ENCODE data around the gene PXMP4. TPM values are rescaled to one million over a fixed set of nuclear protein-coding genes. Genes with fewer than 3 reads are reported as not detected.

Gene PXMP4
- total RNA-seq, 1 experiment from 2014 or later: 19.1 TPM

DNA sequence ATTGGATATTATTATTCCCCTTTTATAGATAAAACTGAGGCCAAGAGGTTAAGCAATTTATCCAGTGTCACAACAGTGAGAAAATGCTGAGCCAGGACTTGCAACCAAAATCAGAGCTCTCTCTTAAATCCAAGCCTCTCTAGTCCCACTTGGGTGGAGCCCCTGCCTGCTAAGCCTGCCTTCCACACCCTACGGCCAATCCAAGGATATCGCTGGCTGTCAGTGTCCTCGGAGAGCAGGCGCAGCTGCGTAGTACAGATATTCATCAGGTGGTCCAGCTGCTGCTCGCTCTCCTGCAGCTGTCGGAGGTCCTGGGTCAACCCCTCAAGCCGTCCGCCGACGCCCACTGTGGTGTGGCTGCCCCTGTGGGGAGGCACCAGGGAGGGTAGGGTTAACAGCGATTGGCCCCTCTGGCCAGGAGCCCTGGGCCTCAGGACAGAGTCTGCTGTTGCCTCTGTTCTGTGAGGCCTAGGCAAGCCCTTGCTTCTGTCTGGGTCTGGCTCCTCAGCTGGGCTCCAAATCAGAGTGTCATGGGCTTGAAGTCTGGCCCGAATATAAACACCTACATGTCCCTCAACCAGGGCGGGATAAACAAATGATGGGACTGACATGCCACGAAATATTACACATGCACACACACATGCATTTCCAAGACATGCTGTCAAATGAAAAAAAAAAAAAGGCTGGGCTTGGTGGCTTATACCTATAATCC is 42.0 kb downstream of the PXMP4 start:
- TF ChIP-seq CTCF (conservative IDR thresholded peaks at IDR 0.05) (no peak), EZH2 (IDR thresholded peaks at IDR 0.05; ENCODE audit: low read depth) (no peak)
- no peaks in the 10 kb centered on the region for H4K20me1 ChIP-seq (ENCODE audit: insufficient read depth)
- H3K9me2 ChIP-seq (ENCODE audit: insufficient read depth): no peaks in the 10 kb centered on the region
- H3K27ac ChIP-seq: no peak overlapping the region
- H3K36me3 ChIP-seq (ENCODE audit: low read depth): no peaks in the 10 kb centered on the region
- intact Hi-C loops (cut with micrococcal nuclease; ENCODE audit: unreplicated experiment): no loop called here
- H2AFZ ChIP-seq: no peak overlapping the region
- H3F3A ChIP-seq (ENCODE audit: insufficient read depth, low read depth): peaks cover 19% of the 10 kb centered on the region; the same call in 1 of the 2 replicates
- H3K4me1 ChIP-seq (replicated peaks; ENCODE audit: insufficient read depth): peaks cover 7% of the 10 kb centered on the region; the same call in 1 of the 2 replicates
- peaks cover 19% of the 10 kb centered on the region for H3K79me2 ChIP-seq (ENCODE audit: low read depth)
- peak in 1 of 2 experiments; percentile 25 for DNase-seq
- H3K4me2 ChIP-seq: no peak overlapping the region
- H3K27me3 ChIP-seq (ENCODE audit: insufficient read depth, low read depth): no peaks in the 10 kb centered on the region
- CTCF ChIA-PET: no interaction called here
- no peak overlapping the region for H3K4me3 ChIP-seq
- H3K9me3 ChIP-seq (ENCODE audit: insufficient read depth, low read depth): no peaks in the 10 kb centered on the region
- BruUV-seq (replicated peaks): no TSS peak
- POLR2A ChIA-PET (ENCODE audit: unreplicated experiment): interaction anchor here (0.7 kb wide), 1 partner anchor 17 kb away, joined by 21 read pairs; no protein-coding TSS in a partner anchor

GRCh38 chr20:33676652-33677645 is 43.2 kb downstream of the PXMP4 start:
- ChIA-PET CTCF (no interaction called here), POLR2A (ENCODE audit: unreplicated experiment) (interaction anchor here (0.6 kb wide), 1 partner anchor 10 kb away, joined by 3 read pairs; the partner anchor contains the start of gene ACTL10)
- no peak overlapping the region for H3K4me2 ChIP-seq
- peak in 1 of 2 experiments; percentile 15 for DNase-seq
- H3F3A ChIP-seq (ENCODE audit: insufficient read depth, low read depth): peaks cover 23% of the 10 kb centered on the region; the same call in 1 of the 2 replicates
- H3K4me1 ChIP-seq (replicated peaks; ENCODE audit: insufficient read depth): peaks cover 16% of the 10 kb centered on the region; the same call in 1 of the 2 replicates
- H2AFZ ChIP-seq: no peak overlapping the region
- intact Hi-C loops (cut with micrococcal nuclease; ENCODE audit: unreplicated experiment): no loop called here
- H3K4me3 ChIP-seq: no peak overlapping the region
- H3K27me3 ChIP-seq (ENCODE audit: insufficient read depth, low read depth): no peaks in the 10 kb centered on the region
- no peaks in the 10 kb centered on the region for H3K9me2 ChIP-seq (ENCODE audit: insufficient read depth)
- no peaks in the 10 kb centered on the region for H3K9me3 ChIP-seq (ENCODE audit: insufficient read depth, low read depth)
- H3K79me2 ChIP-seq (ENCODE audit: low read depth): peaks cover 21% of the 10 kb centered on the region
- H3K27ac ChIP-seq: no peak overlapping the region
- BruUV-seq (replicated peaks): no TSS peak
- H4K20me1 ChIP-seq (ENCODE audit: insufficient read depth): no peaks in the 10 kb centered on the region
- TF ChIP-seq CTCF (conservative IDR thresholded peaks at IDR 0.05) (no peak), EZH2 (IDR thresholded peaks at IDR 0.05; ENCODE audit: low read depth) (no peak)
- no peaks in the 10 kb centered on the region for H3K36me3 ChIP-seq (ENCODE audit: low read depth)

GRCh38 chr20:33676121-33676520 is 44.0 kb downstream of the PXMP4 start:
- H2AFZ ChIP-seq: no peak overlapping the region
- BruUV-seq (replicated peaks): no TSS peak
- H3K9me3 ChIP-seq (ENCODE audit: insufficient read depth, low read depth): no peaks in the 10 kb centered on the region
- H3K4me1 ChIP-seq (replicated peaks; ENCODE audit: insufficient read depth): peaks cover 16% of the 10 kb centered on the region; the same call in 1 of the 2 replicates
- H3K27me3 ChIP-seq (ENCODE audit: insufficient read depth, low read depth): no peaks in the 10 kb centered on the region
- peaks cover 28% of the 10 kb centered on the region for H3K79me2 ChIP-seq (ENCODE audit: low read depth)
- no peak overlapping the region for H3K4me2 ChIP-seq
- no peaks in the 10 kb centered on the region for H4K20me1 ChIP-seq (ENCODE audit: insufficient read depth)
- H3F3A ChIP-seq (ENCODE audit: insufficient read depth, low read depth): peaks cover 30% of the 10 kb centered on the region; the same call in 1 of the 2 replicates
- H3K9me2 ChIP-seq (ENCODE audit: insufficient read depth): no peaks in the 10 kb centered on the region
- TF ChIP-seq CTCF (conservative IDR thresholded peaks at IDR 0.05) (no peak), EZH2 (IDR thresholded peaks at IDR 0.05; ENCODE audit: low read depth) (no peak)
- intact Hi-C loops (cut with micrococcal nuclease; ENCODE audit: unreplicated experiment): no loop called here
- peak in 1 of 2 experiments; percentile 1 for DNase-seq
- ChIA-PET POLR2A (ENCODE audit: unreplicated experiment) (no interaction called here), CTCF (interaction anchor here (0.6 kb wide), 1 partner anchor 222 kb away, joined by 6 read pairs; no protein-coding TSS in a partner anchor)
- no peak overlapping the region for H3K27ac ChIP-seq
- no peaks in the 10 kb centered on the region for H3K36me3 ChIP-seq (ENCODE audit: low read depth)
- no peak overlapping the region for H3K4me3 ChIP-seq

Measured in PC-9 (cell line).